Measurements from ENCODE around the gene STAT3. TPM values are rescaled to one million over a fixed set of nuclear protein-coding genes. Genes with fewer than 3 reads are reported as not detected.
A peak's percentile ranks its signal among the peaks of the same experiment; 100 is the strongest.

The STAT3 gene
- total and polyA plus RNA-seq, 2 donors (not counting 3 experiments of a cell fraction or from before 2014, with no cell fraction given) = 59.1 to 124 TPM

GRCh38 chr17:42266918-42267766 is 121.1 kb downstream of the STAT3 start:
- BruUV-seq (replicated peaks) = no TSS peak
- Histone ChIP-seq H3K27ac (ENCODE audit: insufficient read depth, low read depth, low read length) (no peak overlapping the region), H3K9me1 (replicated peaks; ENCODE audit: control insufficient read depth, extremely low read depth, insufficient read depth, low read length) (no peaks in the 10 kb centered on the region), H3K9ac (replicated peaks; ENCODE audit: extremely low read depth, insufficient read depth, low read length) (no peak overlapping the region), H4K20me1 (replicated peaks; ENCODE audit: control insufficient read depth, extremely low read depth, insufficient read depth, low read length) (no peaks in the 10 kb centered on the region), H3K27me3 (ENCODE audit: control insufficient read depth in 2 of 2, insufficient read depth in 2 of 2, low read length in 2 of 2) (no peaks in the 10 kb centered on the region), H3K36me3 (ENCODE audit: control insufficient read depth in 2 of 2, extremely low read depth in 1 of 2, insufficient read depth in 2 of 2, low read length in 2 of 2) (no peaks in the 10 kb centered on the region), H3K4me3 (replicated peaks in 1 of 3; ENCODE audit: insufficient read depth in 1 of 3, low read depth in 1 of 3, low read length in 3 of 3) (no peak overlapping the region), H3K9me3 (replicated peaks; ENCODE audit: control insufficient read depth, insufficient read depth, low read length) (no peaks in the 10 kb centered on the region), H3K79me2 (ENCODE audit: control insufficient read depth, insufficient read depth, low read length) (peaks cover 52% of the 10 kb centered on the region), H3K4me1 (ENCODE audit: control insufficient read depth, extremely low read depth, insufficient read depth, low read length) (no peaks in the 10 kb centered on the region), H3K4me2 (ENCODE audit: insufficient read depth, low read length) (no peak overlapping the region), H2AFZ (ENCODE audit: low read depth, low read length) (no peak overlapping the region)
- dilution Hi-C loops (cut with MboI; ENCODE audit: extremely low pct_ligation_motif_present, low sequenced_read_pairs) = no loop called here
- TF ChIP-seq POLR2AphosphoS5 (IDR thresholded peaks at IDR 0.05; ENCODE audit: insufficient read depth, low read depth, low read length) (no peak), JUN (IDR thresholded peaks at IDR 0.05; ENCODE audit: borderline replicate concordance, insufficient read depth, insufficient read length, low read depth) (peak; percentile 62)
- intact Hi-C loops (cut with micrococcal nuclease) = no loop called here
- POLR2A ChIA-PET = interaction anchor here (0.6 kb wide), 1 partner anchor 15 kb away, joined by 3 read pairs; no protein-coding TSS in a partner anchor
- CTCF ChIA-PET = interaction anchor here (1.1 to 4.4 kb wide), 3 partner anchors 10 to 45 kb away, joined by 3 to 23 read pairs (median 3); no protein-coding TSS in a partner anchor
- FAIRE-seq (no peak), DNase-seq (ENCODE audit: low read depth, low spot score) (no peak)

- no peak overlapping the region for H3K27ac ChIP-seq (ENCODE audit: insufficient read depth, low read depth, low read length)
- POLR2A ChIA-PET = interaction anchor here (0.6 kb wide), 1 partner anchor 14 kb away, joined by 3 read pairs; no protein-coding TSS in a partner anchor
- no peaks in the 10 kb centered on the region for H3K36me3 ChIP-seq (ENCODE audit: control insufficient read depth in 2 of 2, extremely low read depth in 1 of 2, insufficient read depth in 2 of 2, low read length in 2 of 2)
- dilution Hi-C loops (cut with MboI; ENCODE audit: extremely low pct_ligation_motif_present, low sequenced_read_pairs) = no loop called here
- TF ChIP-seq EZH2 (IDR thresholded peaks at IDR 0.05; ENCODE audit: borderline replicate concordance, low read depth, low read length, severe bottlenecking) = no peak
- TF ChIP-seq FOS (IDR thresholded peaks at IDR 0.05; ENCODE audit: borderline replicate concordance, insufficient read depth, low read length) = no peak
- no peak for TF ChIP-seq MYC (IDR thresholded peaks at IDR 0.05; ENCODE audit: low read depth, low read length)
- no peak for TF ChIP-seq POLR2A (IDR thresholded peaks at IDR 0.05; ENCODE audit: low read depth, low read length)
- no peak for TF ChIP-seq JUN (IDR thresholded peaks at IDR 0.05; ENCODE audit: borderline replicate concordance, insufficient read depth, insufficient read length, low read depth)
- TF ChIP-seq CTCF (IDR thresholded peaks at IDR 0.05; ENCODE audit: extremely low read depth in 1 of 2, insufficient read depth in 1 of 2, low read depth in 1 of 2, low read length in 2 of 2) = no peak
- TF ChIP-seq MAX (IDR thresholded peaks at IDR 0.05; ENCODE audit: insufficient read depth, insufficient read length) = no peak
- no peak for TF ChIP-seq POLR2AphosphoS5 (IDR thresholded peaks at IDR 0.05; ENCODE audit: insufficient read depth, low read depth, low read length)
- TF ChIP-seq GATA2 (IDR thresholded peaks at IDR 0.05; ENCODE audit: insufficient read depth, insufficient read length, low read depth, low read length) = no peak
- DNase-seq (ENCODE audit: low read depth, low spot score) (no peak), FAIRE-seq (no peak)
- peaks cover 48% of the 10 kb centered on the region for H3K79me2 ChIP-seq (ENCODE audit: control insufficient read depth, insufficient read depth, low read length)
- H3K4me1 ChIP-seq (ENCODE audit: control insufficient read depth, extremely low read depth, insufficient read depth, low read length) = no peaks in the 10 kb centered on the region
- H3K9me1 ChIP-seq (replicated peaks; ENCODE audit: control insufficient read depth, extremely low read depth, insufficient read depth, low read length) = no peaks in the 10 kb centered on the region
- H4K20me1 ChIP-seq (replicated peaks; ENCODE audit: control insufficient read depth, extremely low read depth, insufficient read depth, low read length) = no peaks in the 10 kb centered on the region
- H3K9me3 ChIP-seq (replicated peaks; ENCODE audit: control insufficient read depth, insufficient read depth, low read length) = no peaks in the 10 kb centered on the region
- intact Hi-C loops (cut with micrococcal nuclease) = no loop called here
- H3K4me3 ChIP-seq (replicated peaks in 1 of 3; ENCODE audit: insufficient read depth in 1 of 3, low read depth in 1 of 3, low read length in 3 of 3) = no peak overlapping the region
- no peak overlapping the region for H3K9ac ChIP-seq (replicated peaks; ENCODE audit: extremely low read depth, insufficient read depth, low read length)
- H3K4me2 ChIP-seq (ENCODE audit: insufficient read depth, low read length) = no peak overlapping the region
- BruUV-seq (replicated peaks) = no TSS peak
- no peak overlapping the region for H2AFZ ChIP-seq (ENCODE audit: low read depth, low read length)
- H3K27me3 ChIP-seq (ENCODE audit: control insufficient read depth in 2 of 2, insufficient read depth in 2 of 2, low read length in 2 of 2) = no peaks in the 10 kb centered on the region
- CTCF ChIA-PET = interaction anchor here (4.4 kb wide), 1 partner anchor 44 kb away, joined by 23 read pairs; no protein-coding TSS in a partner anchor
These were observed 121.8 kb downstream of the STAT3 start for GRCh38 chr17:42266462-42266861.
